ENCODE measurements around the gene GALNT4. TPM values are rescaled to one million over a fixed set of nuclear protein-coding genes. Genes with fewer than 3 reads are reported as not detected.

The GALNT4 gene
- total and polyA plus RNA-seq, 9 of the 15 experiments (the other 6 are each of a cell fraction or from before 2014, with no cell fraction given): 1.2 to 4.6 (median 3.4) TPM

GRCh38 chr12:89556976-89557375 is 32.4 kb upstream of the GALNT4 start:
- intact Hi-C loops (cut with micrococcal nuclease): no loop called here
- CTCF ChIA-PET (ENCODE audit: low intra/inter-chr PET ratio): no interaction called here
- DNase-seq (ENCODE audit: extremely low read depth in 1 of 4, low spot score in 3 of 4): no peak

GRCh38 chr12:89552376-89552775 is 27.8 kb upstream of the GALNT4 start:
- ChIA-PET POLR2A (interaction anchor here (0.5 to 1.7 kb wide), 3 partner anchors 8 to 30 kb away, joined by 3 to 5 read pairs (median 4); no protein-coding TSS in a partner anchor), CTCF (ENCODE audit: low intra/inter-chr PET ratio) (interaction anchor here (0.6 kb wide), 1 partner anchor 232 kb away, joined by 4 read pairs; no protein-coding TSS in a partner anchor)

More at GRCh38 chr12:89556976-89557375, 32.4 kb upstream of the GALNT4 start:
- Histone ChIP-seq H3K9ac (ENCODE audit: insufficient read depth in 1 of 2, low read depth in 2 of 2, low read length in 2 of 2) (no peak overlapping the region), H3K36me3 (ENCODE audit: control insufficient read depth, insufficient read depth, low read length) (no peaks in the 10 kb centered on the region), H3K4me1 (replicated peaks in 1 of 2; ENCODE audit: control insufficient read depth in 2 of 2, insufficient read depth in 2 of 2, low read length in 2 of 2) (no peaks in the 10 kb centered on the region), H3K9me1 (ENCODE audit: control insufficient read depth, insufficient read depth, low read length) (no peaks in the 10 kb centered on the region), H3K27me3 (ENCODE audit: control insufficient read depth in 2 of 2, insufficient read depth in 2 of 2, low read length in 2 of 2) (no peaks in the 10 kb centered on the region), H3K27ac (ENCODE audit: extremely low read depth, low read depth, low read length) (no peak overlapping the region), H2AFZ (ENCODE audit: low read depth, low read length) (no peak overlapping the region), H4K20me1 (replicated peaks; ENCODE audit: control insufficient read depth, insufficient read depth, low read length) (no peaks in the 10 kb centered on the region), H3K9me3 (replicated peaks; ENCODE audit: control insufficient read depth, insufficient read depth, low read depth, low read length) (no peaks in the 10 kb centered on the region), H3K4me2 (ENCODE audit: insufficient read depth, low read length) (no peak overlapping the region), H3K79me2 (ENCODE audit: control insufficient read depth, insufficient read depth, low read length) (no peaks in the 10 kb centered on the region), H3K4me3 (no peak overlapping the region)
- in situ Hi-C loops (cut with MboI): no loop called here
- ATAC-seq: no peak
- BruUV-seq (replicated peaks): no TSS peak
- TF ChIP-seq FOSL1 (tag; conservative IDR thresholded peaks at IDR 0.05) (0 out of 2 replicates have a peak, but pooled peaks have one; percentile 23), NFIC (IDR thresholded peaks at IDR 0.05) (peak; percentile 83), ZKSCAN8 (CRISPR knock-in tag; IDR thresholded peaks at IDR 0.05) (no peak), L3MBTL2 (IDR thresholded peaks at IDR 0.05) (no peak), EWSR1 (IDR thresholded peaks at IDR 0.05; ENCODE audit: borderline replicate concordance, low read depth, partially characterized antibody) (no peak)
- no peak for FAIRE-seq
- WGBS (ENCODE audit: insufficient coverage, low coverage, missing lambda C conversion rate): 38% methylated on average over 2 of the region's 2 CpGs
- POLR2A ChIA-PET: interaction anchor here (0.8 kb wide), 1 partner anchor 10 kb away, joined by 3 read pairs; no protein-coding TSS in a partner anchor

More at GRCh38 chr12:89552376-89552775, 27.8 kb upstream of the GALNT4 start:
- no peak overlapping the region for H2AFZ ChIP-seq (ENCODE audit: low read depth, low read length)
- H3K27ac ChIP-seq (ENCODE audit: extremely low read depth, low read depth, low read length): no peak overlapping the region
- WGBS (ENCODE audit: insufficient coverage, low coverage, missing lambda C conversion rate): 0% methylated on average over 1 of the region's 1 CpG
- TF ChIP-seq BRF1 (IDR thresholded peaks at IDR 0.05; ENCODE audit: borderline replicate concordance, extremely low read depth, insufficient read length) (no peak), PURB (CRISPR knock-in tag; IDR thresholded peaks at IDR 0.05; ENCODE audit: low read depth) (no peak), ERF (CRISPR knock-in tag; IDR thresholded peaks at IDR 0.05) (no peak), ZNF239 (CRISPR knock-in tag; IDR thresholded peaks at IDR 0.05) (no peak), TCF7 (IDR thresholded peaks at IDR 0.05; ENCODE audit: borderline replicate concordance) (no peak), MAZ (CRISPR knock-in tag; conservative IDR thresholded peaks at IDR 0.05 in 1 of 2, IDR thresholded peaks at IDR 0.05 in 1 of 2) (no peak), HDAC1 (IDR thresholded peaks at IDR 0.05) (no peak), BRD4 (IDR thresholded peaks at IDR 0.05) (no peak), NEUROD1 (IDR thresholded peaks at IDR 0.05; ENCODE audit: borderline replicate concordance, low read depth, low read length, partially characterized antibody) (no peak), EZH2 (IDR thresholded peaks at IDR 0.05; ENCODE audit: borderline replicate concordance, low read depth, low read length) (no peak), ELF2 (CRISPR knock-in tag; IDR thresholded peaks at IDR 0.05) (no peak), ETV5 (CRISPR knock-in tag; IDR thresholded peaks at IDR 0.05; ENCODE audit: low read depth) (no peak), SAP30 (IDR thresholded peaks at IDR 0.05; ENCODE audit: borderline replicate concordance, insufficient read depth, low read depth, low read length, poor library complexity, severe bottlenecking) (no peak)
- TF ChIP-seq, protein P1, sequence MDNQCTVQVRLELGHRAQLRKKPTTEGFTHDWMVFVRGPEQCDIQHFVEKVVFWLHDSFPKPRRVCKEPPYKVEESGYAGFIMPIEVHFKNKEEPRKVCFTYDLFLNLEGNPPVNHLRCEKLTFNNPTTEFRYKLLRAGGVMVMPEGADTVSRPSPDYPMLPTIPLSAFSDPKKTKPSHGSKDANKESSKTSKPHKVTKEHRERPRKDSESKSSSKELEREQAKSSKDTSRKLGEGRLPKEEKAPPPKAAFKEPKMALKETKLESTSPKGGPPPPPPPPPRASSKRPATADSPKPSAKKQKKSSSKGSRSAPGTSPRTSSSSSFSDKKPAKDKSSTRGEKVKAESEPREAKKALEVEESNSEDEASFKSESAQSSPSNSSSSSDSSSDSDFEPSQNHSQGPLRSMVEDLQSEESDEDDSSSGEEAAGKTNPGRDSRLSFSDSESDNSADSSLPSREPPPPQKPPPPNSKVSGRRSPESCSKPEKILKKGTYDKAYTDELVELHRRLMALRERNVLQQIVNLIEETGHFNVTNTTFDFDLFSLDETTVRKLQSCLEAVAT (IDR thresholded peaks at IDR 0.05): no peak
- no peaks in the 10 kb centered on the region for H3K9me1 ChIP-seq (ENCODE audit: control insufficient read depth, insufficient read depth, low read length)
- no TSS peak for BruUV-seq (replicated peaks)
- no peaks in the 10 kb centered on the region for H3K27me3 ChIP-seq (ENCODE audit: control insufficient read depth in 2 of 2, insufficient read depth in 2 of 2, low read length in 2 of 2)
- ATAC-seq (no peak), FAIRE-seq (no peak), DNase-seq (ENCODE audit: extremely low read depth in 1 of 4, low spot score in 3 of 4) (no peak)
- no peak overlapping the region for H3K4me2 ChIP-seq (ENCODE audit: insufficient read depth, low read length)
- no peak overlapping the region for H3K9ac ChIP-seq (ENCODE audit: insufficient read depth in 1 of 2, low read depth in 2 of 2, low read length in 2 of 2)
- H3K4me1 ChIP-seq (replicated peaks in 1 of 2; ENCODE audit: control insufficient read depth in 2 of 2, insufficient read depth in 2 of 2, low read length in 2 of 2): no peaks in the 10 kb centered on the region
- H3K36me3 ChIP-seq (ENCODE audit: control insufficient read depth, insufficient read depth, low read length): no peaks in the 10 kb centered on the region
- no peaks in the 10 kb centered on the region for H4K20me1 ChIP-seq (replicated peaks; ENCODE audit: control insufficient read depth, insufficient read depth, low read length)
- no peak overlapping the region for H3K4me3 ChIP-seq
- no peaks in the 10 kb centered on the region for H3K9me3 ChIP-seq (replicated peaks; ENCODE audit: control insufficient read depth, insufficient read depth, low read depth, low read length)
- intact Hi-C loops (cut with micrococcal nuclease) (no loop called here), in situ Hi-C loops (cut with MboI) (no loop called here)
- H3K79me2 ChIP-seq (ENCODE audit: control insufficient read depth, insufficient read depth, low read length): no peaks in the 10 kb centered on the region
